Neural cell (in vitro differentiated cells): ENCODE results near the gene SDC3. TPM values are rescaled to one million over a fixed set of nuclear protein-coding genes. Genes with fewer than 3 reads are reported as not detected.

Experiments
- H2AFZ ChIP-seq: fragments of 200-600, 300-800 bp; sonication (generic), shearing (Covaris generic); 2 replicates; pipeline ENCODE4 v1.6.0; 2014; ENCODE audit warnings: low read depth, mild to moderate bottlenecking, antibody characterized with exemption, low read length, moderate library complexity
- H3F3A ChIP-seq: fragments of 200-600 bp; shearing (Covaris generic); 2 replicates; pipeline ENCODE4 v1.6.1; 2016; ENCODE audit warnings: mild to moderate bottlenecking, moderate library complexity, mixed read lengths, antibody characterized with exemption, low read length; ENCODE audit not compliant: insufficient read depth, poor library complexity, severe bottlenecking
- H3K27ac ChIP-seq: fragments of 200-600, 300-800 bp; sonication (generic), shearing (Covaris generic); 2 replicates; pipeline ENCODE4 v1.5.1; 2014; ENCODE audit warnings: mild to moderate bottlenecking, low read length, moderate library complexity
- H3K27me3 ChIP-seq: fragments of 300-800, 200-600 bp; sonication (generic), shearing (Covaris generic); 2 replicates; pipeline ENCODE4 v1.6.0; 2014; ENCODE audit warnings: mild to moderate bottlenecking, low read depth, low read length, moderate library complexity; ENCODE audit not compliant: insufficient read depth
- H3K36me3 ChIP-seq: fragments of 300-800, 200-600 bp; sonication (generic), shearing (Covaris generic); 2 replicates; pipeline ENCODE4 v1.5.1; 2014; ENCODE audit warnings: mild to moderate bottlenecking, antibody characterized with exemption, low read length, moderate library complexity; ENCODE audit not compliant: insufficient read depth
- H3K4me2 ChIP-seq: fragments of 300-800, 200-600 bp; sonication (generic), shearing (Covaris generic); 2 replicates; pipeline ENCODE4 v1.6.0; 2014; ENCODE audit warnings: mild to moderate bottlenecking, low read length
- H3K4me3 ChIP-seq: fragments of 300-800, 200-600 bp; sonication (generic), shearing (Covaris generic); 2 replicates; pipeline ENCODE4 v1.5.1; 2014; ENCODE audit warnings: mild to moderate bottlenecking, low read length, moderate library complexity
- H3K79me2 ChIP-seq: fragments of 200-600 bp; shearing (Covaris generic); replicated peaks from 2 replicates; pipeline ENCODE4 v1.6.0; 2014; ENCODE audit warnings: mild to moderate bottlenecking, low read length, moderate library complexity; ENCODE audit not compliant: insufficient read depth
- H3K9ac ChIP-seq: fragments of 300-800, 200-600 bp; sonication (generic), shearing (Covaris generic); 2 replicates; pipeline ENCODE4 v1.6.1; 2016; ENCODE audit warnings: mild to moderate bottlenecking, low read length, mixed read lengths
- H3K9me2 ChIP-seq: fragments of 200-600 bp; shearing (Covaris generic); 2 replicates; pipeline ENCODE4 v1.6.1; 2016; ENCODE audit warnings: mild to moderate bottlenecking, low read length, mixed read lengths; ENCODE audit not compliant: insufficient read depth
- H3K9me3 ChIP-seq: fragments of 200-600, 300-800 bp; sonication (generic), shearing (Covaris generic); 2 replicates; pipeline ENCODE4 v1.6.1; 2016; ENCODE audit warnings: mild to moderate bottlenecking, mixed run types, low read length, moderate library complexity, mixed read lengths
- H4K20me1 ChIP-seq: fragments of 200-600 bp; shearing (Covaris generic); 2 replicates; pipeline ENCODE4 v1.6.1; 2016; ENCODE audit warnings: mild to moderate bottlenecking, mixed run types; ENCODE audit not compliant: insufficient read depth
- CTCF ChIP-seq: fragments of 450-650 bp; IDR thresholded peaks from 2 replicates; pipeline ENCODE4 v1.5.1; 2014; ENCODE audit warnings: antibody characterized with exemption, mild to moderate bottlenecking, moderate library complexity; ENCODE audit not compliant: poor library complexity, severe bottlenecking
- EP300 ChIP-seq: fragments of 450-650 bp; conservative IDR thresholded peaks from 2 replicates; pipeline ENCODE4 v1.6.1; 2014; ENCODE audit warnings: antibody characterized with exemption, mild to moderate bottlenecking, moderate library complexity; ENCODE audit not compliant: poor library complexity, severe bottlenecking
- EZH2 ChIP-seq: fragments of 200-600, 300-800 bp; shearing (Covaris generic), sonication (generic); IDR thresholded peaks from 2 replicates; pipeline ENCODE4 v1.6.1; 2014; ENCODE audit warnings: antibody characterized with exemption, low read length, borderline replicate concordance, mild to moderate bottlenecking; ENCODE audit not compliant: insufficient read depth, poor library complexity, severe bottlenecking
- MXI1 ChIP-seq: fragments of 450-650 bp; conservative IDR thresholded peaks from 2 replicates; pipeline ENCODE4 v1.6.1; 2014; ENCODE audit warnings: antibody characterized with exemption, mild to moderate bottlenecking; ENCODE audit not compliant: poor library complexity, severe bottlenecking
- POLR2AphosphoS5 ChIP-seq: IDR thresholded peaks from 2 replicates; pipeline ENCODE4 v1.6.1; 2012
- RAD21 ChIP-seq: fragments of 450-650 bp; conservative IDR thresholded peaks from 2 replicates; pipeline ENCODE4 v1.6.1; 2014; ENCODE audit warnings: antibody characterized with exemption, mild to moderate bottlenecking, moderate library complexity
- REST ChIP-seq: IDR thresholded peaks from 2 replicates; pipeline ENCODE4 v1.6.1; 2012; ENCODE audit warnings: borderline replicate concordance
- SMC3 ChIP-seq: fragments of 450-650 bp; conservative IDR thresholded peaks from 2 replicates; pipeline ENCODE4 v1.6.1; 2014; ENCODE audit warnings: antibody characterized with exemption, mild to moderate bottlenecking, moderate library complexity; ENCODE audit not compliant: poor library complexity
- TAF1 ChIP-seq: IDR thresholded peaks from 2 replicates; pipeline ENCODE4 v1.6.1; 2012; ENCODE audit warnings: low read depth
- polyA plus RNA-seq: library from polyadenylated mRNA; depleted of rRNA; stranded (reverse); fragments of >200 nt; gene quantifications from 2 replicates; pipeline ENCODE4 v1.2.3, GENCODE V29; 2014

The SDC3 gene
- polyA plus RNA-seq, 1 donor from 2014 or later, result 55.2 TPM

GRCh38 chr1:30895382-30895943 lies 13.1 kb downstream of the SDC3 start:
- Histone ChIP-seq H3K9me3 (no peaks in the 10 kb centered on the region), H3K27me3 (no peaks in the 10 kb centered on the region), H3K27ac (no peak overlapping the region)

DNA sequence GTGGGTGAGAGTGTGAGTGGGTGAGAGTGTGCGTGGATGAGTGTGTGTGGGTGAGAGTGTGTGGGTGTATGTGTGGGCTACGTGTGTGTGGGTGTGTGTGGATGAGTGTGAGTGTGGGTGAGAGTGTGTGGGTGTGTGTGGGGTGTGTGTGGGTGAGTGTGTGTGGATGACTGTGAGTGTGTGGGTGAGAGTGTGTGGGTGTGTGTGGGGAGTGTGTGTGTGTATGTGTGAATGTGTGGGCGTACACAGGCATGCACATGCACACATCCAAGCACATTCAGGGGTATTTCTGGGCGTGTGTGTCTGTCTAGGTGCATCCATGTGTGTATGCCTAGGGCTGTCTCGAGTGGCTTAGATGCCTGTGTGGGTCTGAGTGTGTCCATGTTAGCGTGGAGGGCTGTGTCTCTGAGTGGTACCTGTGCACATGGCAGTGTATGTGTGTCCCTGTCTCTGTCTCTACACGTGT lies 14.0 kb downstream of the SDC3 start:
- H4K20me1 ChIP-seq, result no peaks in the 10 kb centered on the region
- TF ChIP-seq TAF1 (no peak), CTCF (no peak), EZH2 (no peak), MXI1 (no peak), POLR2AphosphoS5 (no peak), RAD21 (no peak), EP300 (no peak), SMC3 (no peak)
- no peaks in the 10 kb centered on the region for H3K9me2 ChIP-seq
- no peak overlapping the region for H3K4me3 ChIP-seq
- no peak overlapping the region for H3K27ac ChIP-seq
- H3K36me3 ChIP-seq, result no peaks in the 10 kb centered on the region
- no peak overlapping the region for H3K9ac ChIP-seq
- H3K4me2 ChIP-seq, result no peak overlapping the region
- no peaks in the 10 kb centered on the region for H3K9me3 ChIP-seq
- no peaks in the 10 kb centered on the region for H3F3A ChIP-seq
- no peak overlapping the region for H2AFZ ChIP-seq
- peaks cover 67% of the 10 kb centered on the region for H3K79me2 ChIP-seq
- no peaks in the 10 kb centered on the region for H3K27me3 ChIP-seq

More at GRCh38 chr1:30895382-30895943, 13.1 kb downstream of the SDC3 start:
- no peaks in the 10 kb centered on the region for H3K9me2 ChIP-seq
- H3K79me2 ChIP-seq, result peaks cover 64% of the 10 kb centered on the region
- TF ChIP-seq POLR2AphosphoS5 (no peak), TAF1 (no peak), RAD21 (no peak), MXI1 (no peak), SMC3 (no peak), CTCF (no peak), EZH2 (no peak), EP300 (no peak), REST (no peak)
- H3K4me3 ChIP-seq, result no peak overlapping the region
- no peaks in the 10 kb centered on the region for H3F3A ChIP-seq
- no peaks in the 10 kb centered on the region for H4K20me1 ChIP-seq
- no peak overlapping the region for H3K4me2 ChIP-seq
- H2AFZ ChIP-seq, result no peak overlapping the region
- no peaks in the 10 kb centered on the region for H3K36me3 ChIP-seq
- H3K9ac ChIP-seq, result no peak overlapping the region
